Keratinocyte (primary cell): ENCODE data around the gene JAKMIP3. TPM values are rescaled to one million over a fixed set of nuclear protein-coding genes. Genes with fewer than 3 reads are reported as not detected.

Experiments used
- DNase-seq: peaks from one replicate; pipeline ENCODE4 v3.0.0-alpha.2; 2011; ENCODE audit warnings: low read depth, missing footprints, low spot score
- FAIRE-seq: peaks from 2 replicates; lab custom pipeline; 2011; peaks lifted over from hg19 to GRCh38; lab: Jason Lieb, UNC
- H2AFZ ChIP-seq: 2 replicates; pipeline ENCODE4 v1.6.0; 2012; ENCODE audit warnings: low read length, control low read depth, inconsistent platforms; ENCODE audit not compliant: control insufficient read depth
- H3K27ac ChIP-seq: 2 replicates; pipeline ENCODE4 v1.5.1; 2011; ENCODE audit warnings: low read length; ENCODE audit not compliant: control insufficient read depth, insufficient read depth
- H3K27me3 ChIP-seq: 3 replicates; pipeline ENCODE4 v1.6.0; 2011; ENCODE audit warnings: low read length; ENCODE audit not compliant: control insufficient read depth, insufficient read depth; ENCODE audit errors: extremely low read depth
- H3K36me3 ChIP-seq, 2 experiments: 2 replicates in 1 of 2; 3 replicates in 1 of 2; pipeline ENCODE4 v1.5.1; 2011; ENCODE audit warnings: low read length in 2 of 2, mild to moderate bottlenecking in 1 of 2; ENCODE audit not compliant: control insufficient read depth in 2 of 2, insufficient read depth in 2 of 2; ENCODE audit errors: extremely low read depth in 1 of 2
- H3K4me1 ChIP-seq: 3 replicates; pipeline ENCODE4 v1.5.1; 2011; ENCODE audit warnings: low read length; ENCODE audit not compliant: control insufficient read depth, insufficient read depth; ENCODE audit errors: extremely low read depth
- H3K4me2 ChIP-seq: 3 replicates; pipeline ENCODE4 v1.6.0; 2011; ENCODE audit warnings: low read depth, low read length; ENCODE audit not compliant: control insufficient read depth, insufficient read depth; ENCODE audit errors: extremely low read depth
- H3K4me3 ChIP-seq, 3 experiments: fragments of 200-600 bp in 1 of 3; sonication (generic) in 1 of 3; 2 replicates in 2 of 3; 3 replicates in 1 of 3; pipeline ENCODE4 v1.5.1; 2011 to 2016; ENCODE audit warnings: low read length in 3 of 3, mild to moderate bottlenecking in 3 of 3, control low read depth in 2 of 3, inconsistent platforms in 1 of 3, low read depth in 1 of 3, mixed read lengths in 1 of 3, mixed run types in 1 of 3, moderate library complexity in 1 of 3; ENCODE audit not compliant: control insufficient read depth in 2 of 3, insufficient read depth in 2 of 3; ENCODE audit errors: extremely low read depth in 1 of 3
- H3K79me2 ChIP-seq: 2 replicates; pipeline ENCODE4 v1.6.0; 2012; ENCODE audit warnings: low read length; ENCODE audit not compliant: control insufficient read depth, insufficient read depth
- H3K9ac ChIP-seq: 3 replicates; pipeline ENCODE4 v1.6.0; 2011; ENCODE audit warnings: low read length; ENCODE audit not compliant: control insufficient read depth, insufficient read depth; ENCODE audit errors: extremely low read depth
- H3K9me1 ChIP-seq: 3 replicates; pipeline ENCODE4 v1.6.0; 2011; ENCODE audit warnings: low read length; ENCODE audit not compliant: control insufficient read depth, insufficient read depth; ENCODE audit errors: extremely low read depth
- H3K9me3 ChIP-seq: 2 replicates; pipeline ENCODE4 v1.5.1; 2012; ENCODE audit warnings: low read depth, low read length; ENCODE audit not compliant: control insufficient read depth
- H4K20me1 ChIP-seq: 3 replicates; pipeline ENCODE4 v1.6.0; 2011; ENCODE audit warnings: low read length; ENCODE audit not compliant: control insufficient read depth, insufficient read depth; ENCODE audit errors: extremely low read depth
- EZH2 ChIP-seq: IDR thresholded peaks from one replicate; pipeline ENCODE4 v1.6.1; 2012; ENCODE audit warnings: inconsistent platforms, mild to moderate bottlenecking, low read length, moderate library complexity
- dilution Hi-C: fragments of 300-500 bp; cut with MboI; formaldehyde crosslinking; loops from one replicate; pipeline ENCODE4 v1.7.0; 2020; ENCODE audit warnings: low sequenced_read_pairs; ENCODE audit not compliant: extremely low pct_ligation_motif_present
- polyA plus RNA-seq, 5 experiments: library from polyadenylated mRNA; depleted of rRNA in 3 of 5; stranded (reverse) in 3 of 5; stranded (forward) in 1 of 5; unstranded in 1 of 5; fragments of >200 nt; gene quantifications; 1 replicate in 1 of 5; 2 replicates in 3 of 5; 3 replicates in 1 of 5; pipeline versions ENCODE4 v1.2.1 to v1.2.3, GENCODE V29; 2011 to 2012; ENCODE audit warnings: missing spikeins in 2 of 5, low read depth in 1 of 5, low replicate concordance in 1 of 5
- TF ChIP-seq, protein P1 (sequence below), 3 experiments: IDR thresholded peaks in 1 of 3; conservative IDR thresholded peaks in 1 of 3; optimal IDR thresholded peaks in 1 of 3; 2 replicates in 2 of 3; 3 replicates in 1 of 3; pipeline versions ENCODE3 to v1.5.1; 2011; ENCODE audit warnings: low read length in 3 of 3, mild to moderate bottlenecking in 3 of 3, moderate library complexity in 2 of 3, control low read depth in 1 of 3, inconsistent platforms in 1 of 3; ENCODE audit not compliant: insufficient read depth in 2 of 3; ENCODE audit errors: extremely low read depth in 1 of 3

JAKMIP3 gene
- polyA plus RNA-seq, 1 donor (not counting 4 experiments of a cell fraction or from before 2014, with no cell fraction given), result 0.05 TPM

DNA sequence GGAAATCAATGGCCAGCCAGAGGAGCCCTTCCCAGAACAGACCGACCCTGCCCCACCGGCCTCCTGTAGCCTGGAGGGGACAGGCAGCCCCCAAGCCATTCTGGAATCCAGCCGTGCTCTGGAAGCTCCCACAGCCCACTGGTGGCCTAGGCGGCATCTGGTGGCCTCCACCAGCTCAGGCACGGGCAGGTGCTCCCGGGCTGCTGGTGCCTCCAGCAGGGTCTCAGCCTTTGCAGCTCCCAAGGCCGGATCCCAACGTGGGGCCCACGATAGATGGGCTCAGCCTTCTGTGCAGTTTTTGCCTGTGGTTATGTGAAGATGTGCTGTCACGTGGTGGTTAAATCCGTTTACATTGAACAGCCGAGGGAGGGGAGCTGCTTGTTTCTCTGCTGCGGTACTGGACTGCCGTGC, 44.4 kb downstream of the JAKMIP3 start:
- no peaks in the 10 kb centered on the region for H3K27me3 ChIP-seq
- no peaks in the 10 kb centered on the region for H3K9me1 ChIP-seq
- H3K4me3 ChIP-seq, result no peak overlapping the region
- H3K36me3 ChIP-seq, result no peaks in the 10 kb centered on the region
- dilution Hi-C loops, result no loop called here
- TF ChIP-seq EZH2, result no peak
- TF ChIP-seq, protein P1, sequence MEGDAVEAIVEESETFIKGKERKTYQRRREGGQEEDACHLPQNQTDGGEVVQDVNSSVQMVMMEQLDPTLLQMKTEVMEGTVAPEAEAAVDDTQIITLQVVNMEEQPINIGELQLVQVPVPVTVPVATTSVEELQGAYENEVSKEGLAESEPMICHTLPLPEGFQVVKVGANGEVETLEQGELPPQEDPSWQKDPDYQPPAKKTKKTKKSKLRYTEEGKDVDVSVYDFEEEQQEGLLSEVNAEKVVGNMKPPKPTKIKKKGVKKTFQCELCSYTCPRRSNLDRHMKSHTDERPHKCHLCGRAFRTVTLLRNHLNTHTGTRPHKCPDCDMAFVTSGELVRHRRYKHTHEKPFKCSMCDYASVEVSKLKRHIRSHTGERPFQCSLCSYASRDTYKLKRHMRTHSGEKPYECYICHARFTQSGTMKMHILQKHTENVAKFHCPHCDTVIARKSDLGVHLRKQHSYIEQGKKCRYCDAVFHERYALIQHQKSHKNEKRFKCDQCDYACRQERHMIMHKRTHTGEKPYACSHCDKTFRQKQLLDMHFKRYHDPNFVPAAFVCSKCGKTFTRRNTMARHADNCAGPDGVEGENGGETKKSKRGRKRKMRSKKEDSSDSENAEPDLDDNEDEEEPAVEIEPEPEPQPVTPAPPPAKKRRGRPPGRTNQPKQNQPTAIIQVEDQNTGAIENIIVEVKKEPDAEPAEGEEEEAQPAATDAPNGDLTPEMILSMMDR (optimal IDR thresholded peaks at IDR 0.05 in 1 of 3, IDR thresholded peaks at IDR 0.05 in 1 of 3, conservative IDR thresholded peaks at IDR 0.05 in 1 of 3; ENCODE audit: extremely low read depth in 1 of 3, insufficient read depth in 2 of 3, low read length in 3 of 3), result no peak
- H4K20me1 ChIP-seq, result no peaks in the 10 kb centered on the region
- FAIRE-seq (no peak), DNase-seq (no peak)
- H3K9ac ChIP-seq, result no peak overlapping the region
- H3K4me2 ChIP-seq, result no peak overlapping the region
- no peaks in the 10 kb centered on the region for H3K79me2 ChIP-seq
- no peaks in the 10 kb centered on the region for H3K4me1 ChIP-seq
- no peak overlapping the region for H2AFZ ChIP-seq
- no peaks in the 10 kb centered on the region for H3K9me3 ChIP-seq
- no peak overlapping the region for H3K27ac ChIP-seq

DNA sequence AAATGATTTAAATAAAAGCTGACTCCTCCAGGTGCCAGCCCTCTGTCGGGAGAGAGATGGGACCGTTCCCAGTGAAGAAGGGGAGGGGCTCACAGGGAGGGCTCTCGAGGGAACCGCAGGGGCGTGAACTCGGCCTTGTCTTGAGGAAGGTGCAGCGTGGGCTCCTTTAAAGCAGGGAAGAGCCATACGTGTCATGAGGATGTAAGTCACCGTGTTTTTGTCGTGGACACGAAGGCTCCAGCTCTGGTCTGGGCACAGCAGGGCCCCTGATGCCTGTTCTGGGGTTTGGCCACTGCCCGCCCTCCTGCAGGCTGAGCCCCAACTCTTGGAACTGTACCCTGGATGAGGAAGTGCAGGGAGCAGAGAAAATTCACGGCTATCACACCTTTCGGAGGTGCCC, 45.0 kb downstream of the JAKMIP3 start:
- Histone ChIP-seq H3K4me1 (no peaks in the 10 kb centered on the region), H3K4me3 (no peak overlapping the region), H4K20me1 (no peaks in the 10 kb centered on the region), H3K27me3 (no peaks in the 10 kb centered on the region), H3K9ac (no peak overlapping the region), H3K9me1 (no peaks in the 10 kb centered on the region), H3K79me2 (no peaks in the 10 kb centered on the region), H2AFZ (no peak overlapping the region), H3K27ac (no peak overlapping the region), H3K4me2 (no peak overlapping the region), H3K9me3 (no peaks in the 10 kb centered on the region), H3K36me3 (no peaks in the 10 kb centered on the region)
- no peak for DNase-seq
- no peak for TF ChIP-seq EZH2
- FAIRE-seq, result no peak
- dilution Hi-C loops, result no loop called here

DNA sequence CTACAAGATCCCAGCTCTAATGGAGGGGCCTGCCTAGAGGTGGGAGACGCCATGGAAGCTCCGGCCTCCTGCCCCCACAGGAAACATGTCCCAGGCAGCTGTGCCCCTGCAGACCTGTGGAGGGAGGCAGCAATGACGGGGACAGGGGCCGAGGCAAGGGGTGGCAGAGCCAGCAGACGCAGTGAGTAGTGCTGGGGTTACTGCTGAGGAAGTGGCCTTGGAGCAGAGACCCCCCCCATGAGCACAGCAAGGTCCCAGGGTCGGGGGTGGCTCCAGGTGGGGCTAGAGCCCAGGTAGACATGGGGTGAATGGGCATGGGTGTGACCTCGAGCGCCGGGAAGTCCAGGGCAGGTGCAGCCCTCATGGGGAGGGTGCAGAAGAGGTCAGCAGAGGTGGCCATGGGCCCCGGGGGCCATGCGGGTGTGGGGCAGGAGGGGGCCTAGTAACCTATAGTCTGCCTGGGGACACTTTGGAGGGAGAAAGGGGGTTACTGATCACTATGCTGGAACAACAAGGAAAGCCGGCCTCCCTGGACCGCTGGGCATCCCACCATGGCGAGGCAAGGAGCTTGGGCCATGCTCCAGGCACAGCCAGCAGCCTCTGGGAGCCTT, 45.5 kb downstream of the JAKMIP3 start:
- no peak for TF ChIP-seq EZH2
- TF ChIP-seq, protein P1 (optimal IDR thresholded peaks at IDR 0.05 in 1 of 3, IDR thresholded peaks at IDR 0.05 in 1 of 3, conservative IDR thresholded peaks at IDR 0.05 in 1 of 3; ENCODE audit: extremely low read depth in 1 of 3, insufficient read depth in 2 of 3, low read length in 3 of 3), result no peak
- Histone ChIP-seq H3K9me1 (no peaks in the 10 kb centered on the region), H2AFZ (no peak overlapping the region), H3K36me3 (no peaks in the 10 kb centered on the region), H3K9me3 (no peaks in the 10 kb centered on the region), H3K4me3 (no peak overlapping the region), H3K4me2 (no peak overlapping the region), H4K20me1 (no peaks in the 10 kb centered on the region), H3K27ac (no peak overlapping the region), H3K79me2 (no peaks in the 10 kb centered on the region), H3K9ac (no peak overlapping the region), H3K4me1 (no peaks in the 10 kb centered on the region), H3K27me3 (no peaks in the 10 kb centered on the region)
- FAIRE-seq (no peak), DNase-seq (no peak)
- dilution Hi-C loops, result no loop called here
